ENCODE measurements around the gene PLEKHO1. TPM values are rescaled to one million over a fixed set of nuclear protein-coding genes. Genes with fewer than 3 reads are reported as not detected.

PLEKHO1 gene
- total RNA-seq, 1 donor from 2014 or later: 72.0 TPM

DNA sequence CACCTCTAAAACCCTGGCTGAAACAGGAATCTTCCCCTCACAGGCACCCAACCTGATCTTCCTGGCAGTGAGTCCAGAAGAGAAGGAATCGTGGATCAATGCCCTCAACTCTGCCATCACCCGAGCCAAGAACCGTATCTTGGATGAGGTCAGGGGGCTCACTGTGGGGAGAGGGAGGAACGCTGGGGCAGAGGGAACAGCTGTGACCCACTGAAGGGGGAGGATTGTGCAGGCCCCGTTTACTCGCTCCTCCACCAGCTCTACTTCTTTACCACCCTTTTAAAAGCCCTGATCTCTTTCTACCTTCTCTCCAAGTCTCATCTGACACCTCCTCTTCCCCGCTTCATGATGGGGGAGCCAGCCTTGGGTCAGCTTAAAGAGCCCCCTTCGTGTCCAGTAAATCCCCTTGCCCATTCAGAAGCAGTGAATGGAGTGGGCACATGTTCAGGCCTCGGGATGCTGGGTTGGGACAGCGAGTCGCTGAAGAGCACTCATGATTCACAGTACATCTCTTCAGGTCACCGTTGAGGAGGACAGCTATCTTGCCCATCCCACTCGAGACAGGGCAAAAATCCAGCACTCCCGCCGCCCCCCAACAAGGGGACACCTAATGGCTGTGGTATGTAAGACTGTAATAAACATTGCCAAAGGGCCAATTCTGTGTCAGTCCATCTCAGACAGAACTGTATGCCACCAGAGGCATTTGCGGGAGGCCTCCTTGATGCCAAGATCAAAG, 7.3 kb downstream of the PLEKHO1 start:
- Mint-ChIP-seq H3K36me3 (peaks cover 49% of the 10 kb centered on the region), H3K4me1 (ENCODE audit: unreplicated experiment) (peaks cover 30% of the 10 kb centered on the region), H3K4me3 (no peak overlapping the region), H3K27me3 (no peaks in the 10 kb centered on the region), H3K27ac (no peak overlapping the region), H3K9me3 (no peaks in the 10 kb centered on the region)
- DNase-seq (ENCODE audit: extremely low spot score, unreplicated experiment): no peak
- TF ChIP-seq CTCF (conservative IDR thresholded peaks at IDR 0.05): no peak

DNA sequence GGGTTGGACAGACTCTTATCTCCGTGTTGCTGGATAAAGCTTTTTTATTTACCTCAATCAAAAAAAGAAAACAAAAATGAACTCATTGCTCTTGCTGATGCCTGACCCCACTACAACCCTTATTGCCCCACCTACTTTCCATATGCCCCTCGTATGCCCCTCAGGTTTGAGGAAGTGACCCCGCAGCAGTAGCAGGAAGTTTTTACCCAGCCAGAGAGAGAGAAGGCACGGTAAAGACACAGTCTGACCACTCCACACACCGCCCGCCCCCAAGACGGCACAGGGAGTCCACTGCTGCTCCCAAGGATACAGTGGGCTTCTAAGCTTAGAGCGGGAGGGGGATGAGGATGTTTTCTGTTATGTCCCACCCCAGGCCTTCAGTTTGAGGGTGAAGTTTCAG, 9.8 kb downstream of the PLEKHO1 start:
- Mint-ChIP-seq H3K4me3 (no peak overlapping the region), H3K4me1 (ENCODE audit: unreplicated experiment) (peaks cover 38% of the 10 kb centered on the region), H3K27ac (no peak overlapping the region), H3K27me3 (no peaks in the 10 kb centered on the region), H3K36me3 (peaks cover 39% of the 10 kb centered on the region), H3K9me3 (no peaks in the 10 kb centered on the region)
- TF ChIP-seq CTCF (conservative IDR thresholded peaks at IDR 0.05): no peak
- DNase-seq (ENCODE audit: extremely low spot score, unreplicated experiment): no peak

DNA sequence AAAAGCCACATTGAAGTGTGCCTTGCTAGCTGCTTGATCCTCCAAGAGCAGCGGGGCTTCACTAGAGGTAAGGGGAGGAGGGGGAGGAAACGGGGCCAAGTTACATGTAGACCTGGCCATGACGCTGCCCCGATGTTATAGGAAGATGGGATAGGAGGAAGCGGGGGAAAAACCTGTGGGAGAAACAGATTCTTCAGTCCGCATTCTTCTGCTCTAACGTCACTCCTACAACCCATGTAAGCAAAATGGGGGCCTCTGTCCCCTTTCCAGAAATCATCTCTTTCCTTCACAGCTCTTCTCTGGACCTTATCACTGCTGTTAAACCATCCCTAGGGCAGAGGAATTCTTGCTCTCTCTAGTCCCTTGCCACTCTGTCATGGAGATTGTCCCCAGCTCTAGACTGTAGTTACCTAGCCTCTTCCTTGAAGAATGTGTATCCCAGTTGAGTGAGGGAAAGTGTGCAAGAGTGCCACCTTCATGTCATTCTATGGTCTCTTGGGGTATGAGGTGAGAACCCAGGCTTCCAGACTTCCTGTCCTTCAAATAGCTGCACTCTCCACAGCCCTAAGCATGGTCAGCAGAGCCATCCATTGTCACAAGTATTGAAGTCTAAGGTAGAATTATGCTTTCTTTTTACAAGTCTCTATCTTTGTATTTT, 11.4 kb downstream of the PLEKHO1 start:
- Mint-ChIP-seq H3K27ac (peak overlapping the region; percentile 100), H3K4me3 (peak overlapping the region; percentile 17), H3K9me3 (no peaks in the 10 kb centered on the region), H3K4me1 (ENCODE audit: unreplicated experiment) (peaks cover 53% of the 10 kb centered on the region), H3K27me3 (no peaks in the 10 kb centered on the region), H3K36me3 (peaks cover 31% of the 10 kb centered on the region)
- no peak for TF ChIP-seq CTCF (conservative IDR thresholded peaks at IDR 0.05)
- DNase-seq (ENCODE audit: extremely low spot score, unreplicated experiment): no peak

- DNase-seq (ENCODE audit: extremely low spot score, unreplicated experiment): no peak
- peaks cover 54% of the 10 kb centered on the region for H3K4me1 Mint-ChIP-seq (ENCODE audit: unreplicated experiment)
- no peaks in the 10 kb centered on the region for H3K27me3 Mint-ChIP-seq
Measured at GRCh38 chr1:150161747-150162581, 12.2 kb downstream of the PLEKHO1 start.

DNA sequence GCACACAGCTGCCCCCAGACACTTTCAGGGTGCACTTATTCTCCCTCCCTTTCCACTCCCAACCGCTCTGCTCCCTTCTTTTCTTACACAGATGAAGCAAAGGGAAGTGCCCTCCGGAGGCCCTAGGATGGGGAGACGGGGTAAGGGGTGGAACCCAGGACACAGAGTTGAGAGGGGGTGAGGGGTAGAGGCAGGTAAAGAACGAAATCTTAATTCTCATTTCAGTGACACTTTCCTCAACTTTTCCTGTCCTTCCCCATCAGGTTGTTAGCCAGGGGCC, 12.8 kb downstream of the PLEKHO1 start:
- TF ChIP-seq CTCF (conservative IDR thresholded peaks at IDR 0.05): no peak
- peak overlapping the region; percentile 84 for H3K4me3 Mint-ChIP-seq
- no peaks in the 10 kb centered on the region for H3K9me3 Mint-ChIP-seq
- DNase-seq (ENCODE audit: extremely low spot score, unreplicated experiment): no peak
- H3K4me1 Mint-ChIP-seq (ENCODE audit: unreplicated experiment): peaks cover 54% of the 10 kb centered on the region
- peak overlapping the region; percentile 100 for H3K27ac Mint-ChIP-seq
- no peaks in the 10 kb centered on the region for H3K27me3 Mint-ChIP-seq
- H3K36me3 Mint-ChIP-seq: peaks cover 19% of the 10 kb centered on the region

More at GRCh38 chr1:150161747-150162581, 12.2 kb downstream of the PLEKHO1 start:
- peak overlapping the region; percentile 84 for H3K4me3 Mint-ChIP-seq
- no peaks in the 10 kb centered on the region for H3K9me3 Mint-ChIP-seq
- peak overlapping the region; percentile 100 for H3K27ac Mint-ChIP-seq
- no peak for TF ChIP-seq CTCF (conservative IDR thresholded peaks at IDR 0.05)
- H3K36me3 Mint-ChIP-seq: peaks cover 22% of the 10 kb centered on the region

Measured in type B pancreatic cell (in vitro differentiated cells).